Caco-2 (cell line): ENCODE measurements around the gene PIP4P1. TPM values are rescaled to one million over a fixed set of nuclear protein-coding genes. Genes with fewer than 3 reads are reported as not detected.
A peak's percentile ranks its signal among the peaks of the same experiment; 100 is the strongest.

ENCODE experiments used
- BruUV-seq: library from RNA; stranded (reverse); fragments of 400-500 nt; replicated peaks from 2 replicates; lab custom pipeline; 2021; lab: Mats Ljungman, UMichigan
- CTCF ChIA-PET: fragments of 300-600 bp; sonication (Branson Sonifier 250); formaldehyde crosslinking; loops from one replicate; lab custom pipeline; 2022; ENCODE audit warnings: antibody characterized with exemption; lab: Charles Lee
- POLR2A ChIA-PET: fragments of 300-600 bp; sonication (Branson Sonifier 250); formaldehyde crosslinking; loops from one replicate; lab custom pipeline; 2022; ENCODE audit warnings: antibody characterized with exemption; lab: Charles Lee
- DNase-seq, 2 experiments: peaks; one replicate each; pipeline versions ENCODE4 v3.0.0 to v3.0.0-alpha.2; 2020 to 2022
- H3K27me3 ChIP-seq: replicated peaks from 2 replicates; pipeline ENCODE4 v1.6.0; 2011; ENCODE audit warnings: low read length; ENCODE audit not compliant: control insufficient read depth, insufficient read depth
- H3K36me3 ChIP-seq: 2 replicates; pipeline ENCODE4 v1.5.1; 2011; ENCODE audit warnings: low read length; ENCODE audit not compliant: control insufficient read depth, insufficient read depth
- H3K4me1 ChIP-seq: fragments of 250-450 bp; sonication (Bioruptor Pico); 2 replicates; pipeline ENCODE4 v1.5.1; 2020; ENCODE audit warnings: mild to moderate bottlenecking
- H3K4me3 ChIP-seq: 2 replicates; pipeline ENCODE4 v1.5.1; 2011; ENCODE audit warnings: low read depth, mild to moderate bottlenecking, control low read depth, low read length
- H3K9me3 ChIP-seq: fragments of 250-450 bp; sonication (Bioruptor Pico); 2 replicates; pipeline ENCODE4 v1.5.1; 2020; ENCODE audit warnings: mild to moderate bottlenecking, moderate library complexity
- H3K27ac Mint-ChIP-seq: one replicate; pipeline ENCODE4 v1.8.0; 2022; ENCODE audit warnings: mixed read lengths; ENCODE audit not compliant: unreplicated experiment
- H3K27me3 Mint-ChIP-seq: one replicate; pipeline ENCODE4 v1.8.0; 2022; ENCODE audit warnings: mixed read lengths; ENCODE audit not compliant: insufficient read depth, unreplicated experiment
- H3K36me3 Mint-ChIP-seq: one replicate; pipeline ENCODE4 v1.8.0; 2022; ENCODE audit warnings: mild to moderate bottlenecking, mixed read lengths; ENCODE audit not compliant: insufficient read depth, unreplicated experiment
- H3K4me1 Mint-ChIP-seq: one replicate; pipeline ENCODE4 v1.8.0; 2022; ENCODE audit warnings: low read depth, mixed read lengths; ENCODE audit not compliant: unreplicated experiment
- H3K4me3 Mint-ChIP-seq: one replicate; pipeline ENCODE4 v1.8.0; 2022; ENCODE audit warnings: mild to moderate bottlenecking, moderate library complexity, mixed read lengths; ENCODE audit not compliant: unreplicated experiment
- H3K9me3 Mint-ChIP-seq: one replicate; pipeline ENCODE4 v1.8.0; 2022; ENCODE audit warnings: mixed read lengths; ENCODE audit not compliant: unreplicated experiment
- intact Hi-C: fragments of 100-400 bp; cut with micrococcal nuclease; formaldehyde crosslinking; loops from one replicate; pipeline ENCODE4 v1.10.0; 2022; ENCODE audit not compliant: unreplicated experiment
- total RNA-seq: library from RNA; stranded (reverse); gene quantifications from 2 replicates; pipeline ENCODE4 v1.2.3, GENCODE V29; 2022
- TF ChIP-seq, protein P1 (sequence below), 2 experiments: fragments of 200-600 bp in 1 of 2; IDR thresholded peaks; 1 replicate in 1 of 2; 2 replicates in 1 of 2; pipeline versions ENCODE4 v1.5.1 to v1.8.0; 2011 to 2022; ENCODE audit warnings: antibody characterized with exemption in 1 of 2, control low read depth in 1 of 2, inconsistent platforms in 1 of 2, low read depth in 1 of 2, low read length in 1 of 2, mild to moderate bottlenecking in 1 of 2, moderate library complexity in 1 of 2; ENCODE audit not compliant: insufficient read depth in 1 of 2, severe bottlenecking in 1 of 2, unreplicated experiment in 1 of 2

Gene PIP4P1
- total RNA-seq, 1 experiment from 2014 or later = 46.2 TPM

DNA sequence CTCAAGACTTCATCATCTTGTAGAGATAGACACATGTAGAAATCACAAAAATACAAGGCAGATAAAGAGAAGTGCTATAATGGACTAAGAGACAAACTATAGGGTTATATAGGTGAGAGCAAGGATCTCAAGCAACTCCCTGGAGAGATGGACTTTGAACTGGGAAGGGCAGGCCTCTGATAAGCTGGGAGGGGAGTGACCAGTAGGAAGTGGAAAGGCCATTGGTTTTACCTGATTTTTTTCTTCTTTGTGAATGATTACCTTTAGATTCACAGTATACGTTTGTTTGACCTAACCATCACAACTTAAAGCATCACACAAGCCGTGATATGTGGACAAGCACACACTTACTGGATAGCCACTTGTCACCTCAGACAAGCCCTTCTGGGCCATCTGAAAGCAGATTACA, 42.7 kb downstream of the PIP4P1 start:
- BruUV-seq = no TSS peak
- peaks cover 30% of the 10 kb centered on the region for H3K4me1 Mint-ChIP-seq
- Histone ChIP-seq H3K27me3 (no peaks in the 10 kb centered on the region), H3K4me3 (no peak overlapping the region), H3K36me3 (no peaks in the 10 kb centered on the region), H3K9me3 (no peaks in the 10 kb centered on the region), H3K4me1 (peaks cover 47% of the 10 kb centered on the region)
- peak; percentile 79 to 89 for DNase-seq
- ChIA-PET CTCF (interaction anchor here (0.6 to 1.5 kb wide), 3 partner anchors 12 to 37 kb away, joined by 3 to 12 read pairs (median 3); partner anchors contain the start of gene APEX1), POLR2A (interaction anchor here (1.0 kb wide), 2 partner anchors 37 to 43 kb away, joined by 4 to 6 read pairs; partner anchors contain the start of genes APEX1, OSGEP and PIP4P1)
- H3K9me3 Mint-ChIP-seq = no peaks in the 10 kb centered on the region
- H3K4me3 Mint-ChIP-seq = peak overlapping the region; percentile 42
- H3K36me3 Mint-ChIP-seq = peaks cover 4% of the 10 kb centered on the region
- peak overlapping the region; percentile 85 for H3K27ac Mint-ChIP-seq
- TF ChIP-seq, protein P1, sequence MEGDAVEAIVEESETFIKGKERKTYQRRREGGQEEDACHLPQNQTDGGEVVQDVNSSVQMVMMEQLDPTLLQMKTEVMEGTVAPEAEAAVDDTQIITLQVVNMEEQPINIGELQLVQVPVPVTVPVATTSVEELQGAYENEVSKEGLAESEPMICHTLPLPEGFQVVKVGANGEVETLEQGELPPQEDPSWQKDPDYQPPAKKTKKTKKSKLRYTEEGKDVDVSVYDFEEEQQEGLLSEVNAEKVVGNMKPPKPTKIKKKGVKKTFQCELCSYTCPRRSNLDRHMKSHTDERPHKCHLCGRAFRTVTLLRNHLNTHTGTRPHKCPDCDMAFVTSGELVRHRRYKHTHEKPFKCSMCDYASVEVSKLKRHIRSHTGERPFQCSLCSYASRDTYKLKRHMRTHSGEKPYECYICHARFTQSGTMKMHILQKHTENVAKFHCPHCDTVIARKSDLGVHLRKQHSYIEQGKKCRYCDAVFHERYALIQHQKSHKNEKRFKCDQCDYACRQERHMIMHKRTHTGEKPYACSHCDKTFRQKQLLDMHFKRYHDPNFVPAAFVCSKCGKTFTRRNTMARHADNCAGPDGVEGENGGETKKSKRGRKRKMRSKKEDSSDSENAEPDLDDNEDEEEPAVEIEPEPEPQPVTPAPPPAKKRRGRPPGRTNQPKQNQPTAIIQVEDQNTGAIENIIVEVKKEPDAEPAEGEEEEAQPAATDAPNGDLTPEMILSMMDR (IDR thresholded peaks at IDR 0.05; ENCODE audit: insufficient read depth in 1 of 2, low read depth in 1 of 2, low read length in 1 of 2, severe bottlenecking in 1 of 2, unreplicated experiment in 1 of 2) = no peak
- intact Hi-C loops = loop anchor here (1.0 to 10.0 kb wide), 5 partner anchors 14 to 264 kb away; partner anchors contain the start of genes APEX1 and RNASE4
- no peaks in the 10 kb centered on the region for H3K27me3 Mint-ChIP-seq

DNA sequence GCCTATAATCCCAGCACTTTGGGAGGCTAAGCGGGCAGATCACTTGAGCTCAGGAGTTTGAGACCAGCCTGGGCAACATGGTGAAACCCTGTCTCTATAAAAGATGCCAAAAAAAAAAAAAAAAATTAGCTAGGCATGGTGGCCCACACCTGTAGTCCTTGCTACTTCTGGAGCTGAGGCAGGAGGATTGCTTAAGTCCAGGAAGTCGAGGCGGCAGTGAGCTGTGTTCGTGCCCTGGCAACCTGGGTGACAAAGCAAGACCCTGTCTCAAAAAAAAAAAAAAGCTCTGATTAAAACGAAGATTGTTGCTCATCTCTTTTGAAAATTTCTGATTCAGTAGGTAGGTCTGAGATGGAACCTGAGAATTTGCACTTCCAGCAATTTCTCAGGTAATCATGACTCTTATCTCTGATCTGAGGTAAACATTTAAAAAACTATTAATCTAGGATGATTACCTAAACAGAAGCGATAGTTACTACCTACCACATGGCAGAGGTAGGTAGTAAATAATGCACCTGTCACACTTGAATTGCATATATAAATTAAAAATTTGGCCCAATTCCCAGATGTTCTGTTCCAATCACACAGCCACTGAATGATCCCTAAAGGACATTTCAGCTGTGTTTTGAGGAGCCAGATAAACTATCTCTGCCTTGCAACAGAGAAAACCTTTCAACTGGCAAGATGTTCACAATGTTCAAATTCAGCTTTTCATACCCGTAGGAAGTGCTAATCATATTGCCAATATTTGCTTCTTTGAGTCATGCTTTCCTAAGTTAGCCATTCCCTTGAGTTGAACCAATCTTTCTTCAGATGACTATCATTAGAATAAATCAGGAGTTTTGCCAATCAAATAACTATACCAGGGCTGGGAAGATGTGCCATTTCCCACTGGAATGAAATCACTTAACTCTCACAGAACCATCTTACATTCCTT, 43.7 kb downstream of the PIP4P1 start:
- no peak overlapping the region for H3K4me3 ChIP-seq
- ChIA-PET POLR2A (interaction anchor here (0.6 to 1.0 kb wide), 4 partner anchors 38 to 189 kb away, joined by 4 to 6 read pairs (median 5); partner anchors contain the start of genes APEX1, OSGEP and PIP4P1), CTCF (interaction anchor here (0.6 to 1.5 kb wide), 3 partner anchors 13 to 580 kb away, joined by 3 to 12 read pairs (median 3); partner anchors contain the start of gene APEX1)
- peak overlapping the region; percentile 85 for H3K27ac Mint-ChIP-seq
- TF ChIP-seq, protein P1 (IDR thresholded peaks at IDR 0.05; ENCODE audit: insufficient read depth in 1 of 2, low read depth in 1 of 2, low read length in 1 of 2, severe bottlenecking in 1 of 2, unreplicated experiment in 1 of 2) = no peak
- BruUV-seq = TSS peak; percentile 23
- H3K36me3 ChIP-seq = no peaks in the 10 kb centered on the region
- H3K27me3 Mint-ChIP-seq = no peaks in the 10 kb centered on the region
- H3K4me3 Mint-ChIP-seq = no peak overlapping the region
- DNase-seq = no peak
- peaks cover 32% of the 10 kb centered on the region for H3K4me1 Mint-ChIP-seq
- H3K4me1 ChIP-seq = peaks cover 47% of the 10 kb centered on the region
- no peaks in the 10 kb centered on the region for H3K27me3 ChIP-seq
- no peaks in the 10 kb centered on the region for H3K9me3 Mint-ChIP-seq
- intact Hi-C loops = loop anchor here (1.0 to 10.0 kb wide), 5 partner anchors 15 to 265 kb away; partner anchors contain the start of genes APEX1 and RNASE4
- H3K9me3 ChIP-seq = no peaks in the 10 kb centered on the region
- peaks cover 6% of the 10 kb centered on the region for H3K36me3 Mint-ChIP-seq

DNA sequence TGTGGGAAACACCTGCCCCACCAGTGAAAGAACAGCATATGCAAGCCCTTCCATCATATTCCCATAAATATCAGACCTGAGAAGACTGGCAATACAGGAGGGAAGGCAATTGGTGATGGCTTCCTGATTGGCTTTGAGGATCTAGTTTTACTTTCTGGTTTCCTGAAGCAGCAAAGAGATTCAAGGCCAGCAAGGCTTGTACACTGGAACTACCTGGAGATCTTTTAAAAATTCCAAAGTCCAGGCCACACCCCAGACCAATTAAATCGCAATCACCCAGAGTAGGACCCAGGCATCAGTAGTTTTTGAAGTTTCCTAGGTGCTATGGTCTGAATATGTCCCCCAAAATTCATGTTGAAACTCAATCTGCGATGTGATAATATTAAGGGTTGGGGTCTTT, 45.0 kb downstream of the PIP4P1 start:
- H3K27ac Mint-ChIP-seq = peak overlapping the region; percentile 13
- CTCF ChIA-PET = interaction anchor here (0.5 to 1.4 kb wide), 11 partner anchors 8 to 207 kb away, joined by 3 to 9 read pairs (median 4); partner anchors contain the start of genes APEX1, OSGEP, PARP2 and PIP4P1
- Histone ChIP-seq H3K27me3 (no peaks in the 10 kb centered on the region), H3K36me3 (no peaks in the 10 kb centered on the region), H3K4me1 (peaks cover 47% of the 10 kb centered on the region), H3K4me3 (no peak overlapping the region), H3K9me3 (no peaks in the 10 kb centered on the region)
- no peak overlapping the region for H3K4me3 Mint-ChIP-seq
- DNase-seq = no peak
- peaks cover 6% of the 10 kb centered on the region for H3K36me3 Mint-ChIP-seq
- H3K27me3 Mint-ChIP-seq = no peaks in the 10 kb centered on the region
- no peaks in the 10 kb centered on the region for H3K9me3 Mint-ChIP-seq
- POLR2A ChIA-PET = interaction anchor here (0.5 to 1.2 kb wide), 4 partner anchors 39 to 73 kb away, joined by 3 to 11 read pairs (median 10); partner anchors contain the start of genes APEX1, OSGEP, PARP2 and PIP4P1
- intact Hi-C loops = loop anchor here (5.0 to 10.0 kb wide), 2 partner anchors 129 to 266 kb away; partner anchors contain the start of gene RNASE4
- TF ChIP-seq, protein P1 (IDR thresholded peaks at IDR 0.05; ENCODE audit: insufficient read depth in 1 of 2, low read depth in 1 of 2, low read length in 1 of 2, severe bottlenecking in 1 of 2, unreplicated experiment in 1 of 2) = no peak
- BruUV-seq = no TSS peak
- H3K4me1 Mint-ChIP-seq = peaks cover 32% of the 10 kb centered on the region
